Activated CD8-positive, alpha-beta memory T cell treated with anti-CD3 and anti-CD28 coated beads, Interleukin-2, amount 50 U/mL, for 48 hours (primary cell): Measurements from ENCODE around the gene MANEAL.
A peak's percentile ranks its signal among the peaks of the same experiment; 100 is the strongest.
"Not testable (repeated sequence)": the region's sequence is repeated elsewhere in the genome, so short reads cannot be mapped to it uniquely, and the experiment has no call there.

Experiments used
- DNase-seq: peaks from one replicate; pipeline ENCODE4 v3.0.0-alpha.2; 2020

MANEAL gene, protein sequence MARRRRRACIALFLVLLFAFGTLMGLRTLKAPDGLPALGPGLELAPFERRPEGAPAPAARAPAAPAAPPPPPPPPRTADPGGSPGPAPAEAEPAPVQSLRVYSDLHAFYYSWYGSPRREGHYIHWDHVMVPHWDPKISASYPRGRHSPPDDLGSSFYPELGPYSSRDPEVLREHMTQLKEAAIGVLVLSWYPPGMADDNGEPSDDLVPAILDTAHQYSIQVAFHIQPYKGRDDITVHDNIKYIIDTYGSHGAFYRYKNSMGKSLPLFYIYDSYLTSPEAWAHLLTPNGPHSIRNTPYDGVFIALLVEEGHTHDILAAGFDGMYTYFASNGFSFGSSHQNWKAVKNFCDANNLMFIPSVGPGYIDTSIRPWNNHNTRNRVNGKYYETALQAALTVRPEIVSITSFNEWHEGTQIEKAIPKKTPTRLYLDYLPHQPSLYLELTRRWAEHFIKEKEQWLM

DNA sequence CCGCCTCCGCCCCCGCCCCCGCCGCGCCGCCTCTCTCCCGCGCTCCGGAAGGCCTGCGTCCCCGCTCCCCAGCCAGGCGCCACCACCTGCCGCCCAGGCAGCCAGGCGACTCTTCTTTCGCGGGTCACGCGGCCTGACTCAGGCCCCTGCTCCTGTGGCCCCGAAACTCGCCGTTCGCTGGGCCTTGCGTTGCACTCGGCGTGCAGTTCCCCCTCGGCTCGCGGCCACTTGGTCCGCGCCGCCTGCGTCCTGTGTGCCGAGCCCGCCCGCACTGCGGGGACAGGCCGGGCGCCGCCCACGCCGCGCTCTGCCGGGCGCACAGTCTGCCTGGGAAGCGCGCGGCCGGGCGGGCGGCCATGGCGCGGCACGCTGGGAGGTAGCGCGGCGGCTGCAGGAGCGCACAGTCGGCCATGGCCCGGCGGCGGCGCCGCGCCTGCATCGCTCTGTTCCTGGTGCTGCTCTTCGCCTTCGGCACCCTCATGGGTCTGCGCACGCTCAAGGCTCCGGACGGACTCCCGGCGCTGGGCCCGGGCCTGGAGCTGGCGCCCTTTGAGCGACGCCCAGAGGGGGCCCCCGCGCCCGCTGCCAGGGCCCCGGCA, at the start of gene MANEAL:
Gene MANEAL (plus strand): TSS at position 75 of the 599 bp plus-strand sequence. CDS start 336 bp downstream, at position 411.
- DNase-seq: peak; percentile 67

DNA sequence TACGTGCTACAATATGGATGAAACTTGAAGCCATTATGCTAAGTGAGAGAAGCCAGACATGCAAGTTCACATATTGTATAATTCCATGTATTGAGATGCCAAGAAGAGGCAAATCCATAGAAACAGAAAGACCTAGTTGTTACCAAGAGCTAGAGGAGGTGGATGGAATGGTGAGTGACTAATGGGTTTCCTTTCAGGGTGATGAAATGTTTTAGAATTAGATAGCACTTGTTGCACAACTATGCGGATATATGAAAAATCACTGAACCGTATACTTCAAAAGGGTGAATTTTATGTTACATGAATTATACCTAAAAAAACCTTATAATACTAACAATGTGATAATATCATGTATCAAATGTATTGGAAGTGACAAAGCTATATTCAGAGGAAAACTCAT, 46.8 kb upstream of the MANEAL start:
- no peak for DNase-seq

- DNase-seq: no peak
These were observed 45.1 kb upstream of the MANEAL start for GRCh38 chr1:37748565-37748964.

- peak; percentile 45 for DNase-seq
These were observed 41.4 kb upstream of the MANEAL start for GRCh38 chr1:37752213-37752582.

- DNase-seq: peak; percentile 73
These were observed 40.8 kb upstream of the MANEAL start for GRCh38 chr1:37752583-37753471.

DNA sequence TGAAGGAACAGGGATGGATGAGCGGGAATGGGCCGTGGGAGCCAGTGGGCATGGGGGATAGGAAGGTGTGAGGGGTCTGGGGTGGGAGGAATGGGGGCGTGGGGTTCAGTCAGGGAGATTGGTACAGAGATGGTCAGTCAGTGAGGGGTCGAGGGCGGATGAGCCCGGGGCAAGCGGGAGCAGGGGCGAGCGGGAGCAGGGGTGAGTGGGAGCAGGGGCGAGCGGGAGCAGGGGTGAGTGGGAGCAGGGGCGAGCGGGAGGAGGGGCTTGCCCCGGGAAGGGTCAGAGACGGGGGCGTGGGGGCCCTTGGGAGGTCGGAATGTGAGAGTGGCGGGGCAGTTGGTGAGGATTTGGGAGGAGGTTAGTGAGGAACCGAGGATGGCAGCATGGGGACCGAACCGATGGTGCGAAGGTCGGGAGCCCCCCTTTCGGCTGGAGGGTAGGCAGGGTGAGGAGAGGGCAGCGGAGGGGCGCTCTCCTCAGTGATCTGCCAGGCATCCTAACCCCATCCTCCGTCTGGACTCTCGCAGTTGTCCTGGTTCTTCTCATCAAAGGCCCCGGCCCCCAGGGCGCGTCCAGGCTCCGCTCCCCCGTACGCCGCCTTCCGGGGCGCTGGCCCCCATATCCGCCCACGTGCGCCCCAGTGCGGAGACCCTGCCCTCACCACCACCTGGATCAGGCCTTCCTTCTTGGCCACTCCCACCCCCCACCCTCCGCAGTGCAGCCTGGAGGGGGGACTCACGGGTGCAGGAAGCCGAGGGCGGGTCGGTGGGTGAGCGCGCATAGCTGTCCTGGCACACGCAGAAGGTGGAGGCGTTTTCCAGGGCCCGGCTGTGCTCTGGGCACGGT, 40.0 kb upstream of the MANEAL start:
- DNase-seq: no peak

GRCh38 chr1:37755290-37755689, 38.4 kb upstream of the MANEAL start:
- peak; percentile 71 for DNase-seq

DNA sequence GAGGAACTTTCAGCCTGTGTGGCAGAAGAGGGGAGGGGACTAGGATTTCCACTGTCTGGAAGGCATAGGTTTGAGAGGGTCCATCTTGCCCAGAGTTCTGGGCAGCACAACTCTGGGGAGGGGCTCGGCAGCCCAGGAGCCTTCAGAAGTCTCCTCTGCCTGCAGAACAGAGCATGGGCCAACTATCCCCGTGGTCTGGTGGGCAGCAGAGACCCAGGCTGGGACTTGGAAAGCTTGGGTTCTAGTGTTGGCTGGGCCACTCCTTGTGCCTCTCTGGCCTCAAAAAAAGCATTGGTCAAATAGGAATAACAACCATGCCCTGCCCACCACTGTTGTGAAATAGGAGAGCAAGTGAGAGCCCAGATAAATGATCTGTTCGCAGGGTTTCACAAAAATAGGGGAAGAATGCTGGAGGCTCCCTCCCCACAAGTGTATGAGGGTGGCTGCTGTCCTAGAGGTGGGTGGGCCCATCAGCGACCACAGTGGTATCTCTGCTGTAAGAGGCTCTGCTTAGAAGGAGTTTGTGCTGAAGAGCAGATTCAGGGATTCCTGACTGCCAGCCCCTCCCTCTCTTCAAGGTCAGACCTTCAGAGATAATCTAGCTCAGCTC, 37.6 kb upstream of the MANEAL start:
- no peak for DNase-seq

DNA sequence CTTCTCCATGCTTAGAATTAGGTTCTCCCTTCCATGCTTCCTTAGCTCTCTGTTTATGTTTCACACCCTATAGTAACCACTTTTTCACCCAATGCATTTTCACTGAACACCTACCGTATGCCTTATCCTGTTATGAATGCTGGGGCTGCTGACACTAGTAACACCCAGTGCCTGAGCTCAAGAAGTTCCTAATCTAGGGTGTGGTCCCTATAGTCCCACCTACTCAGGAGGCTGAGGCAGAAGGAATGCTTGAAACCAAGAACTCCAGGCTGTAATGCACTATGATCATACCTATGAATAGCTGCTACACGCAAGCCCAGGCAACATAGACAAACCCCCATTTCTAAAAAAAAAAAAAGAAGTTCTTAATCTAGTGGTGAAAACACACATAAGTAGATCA, 34.2 kb upstream of the MANEAL start:
- no peak for DNase-seq

- peak; percentile 42 for DNase-seq
These were observed 32.1 kb upstream of the MANEAL start for GRCh38 chr1:37761416-37762095.

DNA sequence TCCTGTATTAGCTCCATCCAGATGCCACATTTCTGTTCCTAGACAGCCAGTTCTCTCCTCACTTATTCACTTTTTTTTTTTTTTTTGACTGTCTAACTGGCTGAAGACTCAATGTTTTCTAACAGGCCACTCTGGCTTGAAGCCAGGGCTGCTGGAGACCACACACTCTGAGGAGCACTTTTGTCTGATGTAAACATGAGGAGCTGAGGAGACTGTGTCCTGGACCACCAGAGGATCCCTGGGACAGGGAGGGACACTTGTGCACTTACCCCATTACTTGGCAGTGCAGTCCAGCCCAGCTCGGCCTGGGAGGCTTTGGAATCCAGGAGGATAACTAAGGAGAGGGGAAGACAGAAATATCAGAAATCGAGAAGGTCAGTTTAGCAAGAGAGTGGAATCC, 31.1 kb upstream of the MANEAL start:
- DNase-seq: no peak

GRCh38 chr1:37763791-37764413, 29.7 kb upstream of the MANEAL start:
- peak; percentile 1 for DNase-seq

DNA sequence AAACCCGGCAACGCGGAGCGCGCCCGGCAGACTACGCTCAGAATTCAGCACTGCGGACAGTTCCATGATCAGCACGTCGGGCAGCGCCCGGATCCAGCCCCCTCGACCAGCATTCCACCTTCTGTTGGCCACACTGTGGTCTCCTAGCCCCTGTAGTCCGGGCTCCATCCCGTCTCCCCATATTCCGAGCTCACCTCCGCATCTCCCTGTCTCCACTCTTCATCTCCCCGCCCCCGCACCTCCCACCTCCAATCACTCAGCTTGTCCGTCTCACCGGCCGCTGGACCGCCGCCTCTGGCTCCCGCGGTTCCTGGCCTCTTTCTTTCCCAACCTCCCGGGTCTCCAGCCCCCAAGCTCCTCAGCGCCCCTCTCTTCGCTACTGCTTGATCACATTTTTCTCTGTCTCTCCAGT, 29.2 kb upstream of the MANEAL start:
- DNase-seq: peak; percentile 85

DNA sequence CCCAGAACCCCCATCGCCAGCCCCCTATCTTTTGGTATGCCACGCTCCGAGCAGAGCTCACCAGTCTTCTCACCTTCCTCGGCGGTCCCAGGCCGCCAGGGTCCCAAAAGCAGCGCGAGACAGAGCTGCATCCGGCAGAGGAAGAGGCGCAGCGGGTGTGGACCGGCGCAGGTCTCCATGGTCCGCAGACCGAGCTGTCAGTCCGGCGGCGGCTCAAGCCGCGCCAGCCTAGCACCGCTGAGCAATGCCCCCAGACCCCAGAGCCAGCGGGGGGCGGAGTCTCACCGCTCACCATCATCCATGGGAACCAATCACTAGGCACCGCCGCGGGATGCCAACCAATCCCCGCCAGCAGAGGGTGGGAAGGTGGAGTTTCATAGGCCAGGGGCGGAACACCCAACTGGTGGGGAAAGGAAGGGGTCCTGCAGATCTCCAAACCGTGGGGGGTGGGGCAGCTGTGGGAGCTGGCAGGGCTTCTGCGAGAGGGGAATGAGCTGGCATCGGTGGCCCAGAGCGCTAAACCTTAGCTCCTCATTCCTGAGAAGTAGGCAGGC, 28.7 kb upstream of the MANEAL start, which contains the start of gene EPHA10:
Gene EPHA10 (minus strand): TSS at position 233 of the 554 bp plus-strand sequence. CDS start 54 bp downstream, at position 179.
- DNase-seq: peak; percentile 51

GRCh38 chr1:37765916-37766664, 27.6 kb upstream of the MANEAL start:
- peak; percentile 67 for DNase-seq

GRCh38 chr1:37767488-37767887, 26.2 kb upstream of the MANEAL start:
- DNase-seq: peak; percentile 8

DNA sequence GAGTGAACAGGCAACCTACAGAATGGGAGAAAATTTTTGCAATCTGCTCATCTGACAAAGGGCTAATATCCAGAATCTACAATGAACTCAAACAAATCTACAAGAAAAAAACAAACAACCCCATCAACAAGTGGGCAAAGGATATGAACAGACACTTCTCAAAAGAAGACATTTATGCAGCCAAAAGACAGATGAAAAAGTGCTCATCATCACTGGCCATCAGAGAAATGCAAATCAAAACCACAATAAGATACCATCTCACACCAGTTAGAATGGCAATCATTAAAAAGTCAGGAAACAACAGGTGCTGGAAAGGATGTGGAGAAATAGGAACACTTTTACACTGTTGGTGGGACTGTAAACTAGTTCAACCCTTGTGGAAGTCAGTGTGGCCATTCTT, 22.2 kb upstream of the MANEAL start:
- not testable (repeated sequence) for DNase-seq

DNA sequence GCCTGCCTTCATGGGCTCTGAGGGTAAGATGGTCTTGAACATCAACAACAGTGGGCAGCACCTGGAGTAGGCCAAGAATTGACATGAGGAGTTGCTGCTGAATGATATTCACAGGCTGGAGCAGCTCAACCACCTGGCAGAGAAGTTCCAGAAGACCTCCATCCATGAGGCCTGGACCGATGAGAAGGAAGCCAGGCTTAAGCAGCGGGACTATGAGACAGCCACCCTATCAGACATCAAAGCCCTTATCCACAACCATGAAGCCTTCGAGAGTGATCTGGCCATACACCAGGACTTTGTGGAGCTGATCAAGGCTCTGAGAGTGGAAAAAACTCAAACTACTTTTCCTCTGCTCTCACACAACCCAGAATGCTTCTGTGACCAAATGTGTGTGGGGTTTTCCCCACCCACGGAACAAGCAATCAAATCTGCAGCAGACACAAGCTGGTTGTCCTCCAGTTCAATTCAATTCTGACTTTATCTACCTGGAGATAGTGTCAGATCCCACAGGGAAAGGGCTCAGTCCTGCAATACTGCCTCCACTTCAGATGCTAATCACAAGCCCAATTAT, 16.6 kb upstream of the MANEAL start:
- no peak for DNase-seq

DNA sequence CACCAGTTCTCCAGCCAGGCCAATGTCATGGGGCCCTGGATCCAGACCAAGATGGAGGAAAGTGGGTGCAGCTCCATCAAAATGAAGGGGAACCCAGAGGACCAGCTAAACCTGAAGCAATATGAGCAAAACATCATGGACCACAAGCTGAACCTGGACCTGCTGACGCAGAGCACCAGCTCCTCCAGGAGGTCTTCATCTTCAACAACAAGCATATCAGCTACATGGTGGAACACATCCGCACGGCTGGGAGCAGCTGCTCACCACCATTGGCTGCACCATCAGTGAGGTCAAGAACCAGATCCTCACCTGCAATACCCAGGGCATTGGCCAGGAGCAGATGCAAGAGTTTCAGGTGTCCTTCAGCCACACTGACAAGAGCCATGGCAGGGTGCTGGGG, 15.0 kb upstream of the MANEAL start:
- DNase-seq: no peak
